ENCODE measurements around the gene SRA1. TPM values are rescaled to one million over a fixed set of nuclear protein-coding genes. Genes with fewer than 3 reads are reported as not detected.
A peak's percentile ranks its signal among the peaks of the same experiment; 100 is the strongest.

Gene SRA1
- total and polyA plus RNA-seq, 2 of the 13 experiments (the other 11 are each of a cell fraction or from before 2014, with no cell fraction given), result 14.2 to 32.8 TPM

GRCh38 chr5:140607031-140607430 is 49.8 kb upstream of the SRA1 start (continued):
- TF ChIP-seq HDAC2 (CRISPR knock-in tag; IDR thresholded peaks at IDR 0.05) (peak; percentile 81), ZNF124 (CRISPR knock-in tag; IDR thresholded peaks at IDR 0.05) (0 out of 2 replicates have a peak, but pooled peaks have one; percentile 34), FOXK1 (CRISPR knock-in tag; IDR thresholded peaks at IDR 0.05; ENCODE audit: borderline replicate concordance, low read depth) (peak; percentile 91), ZNF629 (CRISPR knock-in tag; conservative IDR thresholded peaks at IDR 0.05) (peak; percentile 57; the same call in 1 of the 2 replicates), KDM1A (CRISPR knock-in tag; IDR thresholded peaks at IDR 0.05) (peak; percentile 63; the same call in 1 of the 2 replicates), ZNF121 (CRISPR knock-in tag; IDR thresholded peaks at IDR 0.05) (no peak), RCOR2 (CRISPR knock-in tag; IDR thresholded peaks at IDR 0.05) (peak; percentile 81), ELF3 (CRISPR knock-in tag; IDR thresholded peaks at IDR 0.05) (0 out of 2 replicates have a peak, but pooled peaks have one; percentile 37), MEF2D (CRISPR knock-in tag; IDR thresholded peaks at IDR 0.05) (no peak), KLF6 (CRISPR knock-in tag; IDR thresholded peaks at IDR 0.05) (peak; percentile 64; the same call in 1 of the 2 replicates), FLYWCH1 (CRISPR knock-in tag; IDR thresholded peaks at IDR 0.05) (no peak), CHD4 (IDR thresholded peaks at IDR 0.05; ENCODE audit: borderline replicate concordance, low read length) (peak; percentile 38; the same call in 1 of the 2 replicates), KMT2A (CRISPR knock-in tag; IDR thresholded peaks at IDR 0.05) (no peak), BCL6 (CRISPR knock-in tag; IDR thresholded peaks at IDR 0.05) (peak; percentile 86), HNF4G (IDR thresholded peaks at IDR 0.05; ENCODE audit: borderline replicate concordance, low read depth, low read length) (peak; percentile 90), HNF4G (CRISPR knock-in tag; IDR thresholded peaks at IDR 0.05; ENCODE audit: borderline replicate concordance, low read depth) (no peak), CSRNP2 (CRISPR knock-in tag; conservative IDR thresholded peaks at IDR 0.05; ENCODE audit: low read depth) (no peak), NFE2L1 (CRISPR knock-in tag; IDR thresholded peaks at IDR 0.05; ENCODE audit: borderline replicate concordance) (no peak), TBX3 (IDR thresholded peaks at IDR 0.05; ENCODE audit: borderline replicate concordance) (0 out of 2 replicates have a peak, but pooled peaks have one; percentile 26), SOX6 (IDR thresholded peaks at IDR 0.05) (no peak), SOX6 (CRISPR knock-in tag; IDR thresholded peaks at IDR 0.05) (peak; percentile 66; the same call in 1 of the 2 replicates), FOXA1 (IDR thresholded peaks at IDR 0.05) (peak; percentile 58; the same call in 1 of the 2 replicates), FOXA1 (CRISPR knock-in tag; IDR thresholded peaks at IDR 0.05) (peak; percentile 86), GATA4 (IDR thresholded peaks at IDR 0.05; ENCODE audit: borderline replicate concordance, low read depth) (no peak)
- TF ChIP-seq, protein P1, sequence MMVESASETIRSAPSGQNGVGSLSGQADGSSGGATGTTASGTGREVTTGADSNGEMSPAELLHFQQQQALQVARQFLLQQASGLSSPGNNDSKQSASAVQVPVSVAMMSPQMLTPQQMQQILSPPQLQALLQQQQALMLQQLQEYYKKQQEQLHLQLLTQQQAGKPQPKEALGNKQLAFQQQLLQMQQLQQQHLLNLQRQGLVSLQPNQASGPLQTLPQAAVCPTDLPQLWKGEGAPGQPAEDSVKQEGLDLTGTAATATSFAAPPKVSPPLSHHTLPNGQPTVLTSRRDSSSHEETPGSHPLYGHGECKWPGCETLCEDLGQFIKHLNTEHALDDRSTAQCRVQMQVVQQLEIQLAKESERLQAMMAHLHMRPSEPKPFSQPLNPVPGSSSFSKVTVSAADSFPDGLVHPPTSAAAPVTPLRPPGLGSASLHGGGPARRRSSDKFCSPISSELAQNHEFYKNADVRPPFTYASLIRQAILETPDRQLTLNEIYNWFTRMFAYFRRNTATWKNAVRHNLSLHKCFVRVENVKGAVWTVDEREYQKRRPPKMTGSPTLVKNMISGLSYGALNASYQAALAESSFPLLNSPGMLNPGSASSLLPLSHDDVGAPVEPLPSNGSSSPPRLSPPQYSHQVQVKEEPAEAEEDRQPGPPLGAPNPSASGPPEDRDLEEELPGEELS (CRISPR knock-in tag; IDR thresholded peaks at IDR 0.05), result peak; percentile 77
- TF ChIP-seq, protein P2, sequence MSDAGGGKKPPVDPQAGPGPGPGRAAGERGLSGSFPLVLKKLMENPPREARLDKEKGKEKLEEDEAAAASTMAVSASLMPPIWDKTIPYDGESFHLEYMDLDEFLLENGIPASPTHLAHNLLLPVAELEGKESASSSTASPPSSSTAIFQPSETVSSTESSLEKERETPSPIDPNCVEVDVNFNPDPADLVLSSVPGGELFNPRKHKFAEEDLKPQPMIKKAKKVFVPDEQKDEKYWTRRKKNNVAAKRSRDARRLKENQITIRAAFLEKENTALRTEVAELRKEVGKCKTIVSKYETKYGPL (CRISPR knock-in tag; IDR thresholded peaks at IDR 0.05), result peak; percentile 91
- TF ChIP-seq, protein P3, sequence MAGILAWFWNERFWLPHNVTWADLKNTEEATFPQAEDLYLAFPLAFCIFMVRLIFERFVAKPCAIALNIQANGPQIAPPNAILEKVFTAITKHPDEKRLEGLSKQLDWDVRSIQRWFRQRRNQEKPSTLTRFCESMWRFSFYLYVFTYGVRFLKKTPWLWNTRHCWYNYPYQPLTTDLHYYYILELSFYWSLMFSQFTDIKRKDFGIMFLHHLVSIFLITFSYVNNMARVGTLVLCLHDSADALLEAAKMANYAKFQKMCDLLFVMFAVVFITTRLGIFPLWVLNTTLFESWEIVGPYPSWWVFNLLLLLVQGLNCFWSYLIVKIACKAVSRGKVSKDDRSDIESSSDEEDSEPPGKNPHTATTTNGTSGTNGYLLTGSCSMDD (CRISPR knock-in tag; IDR thresholded peaks at IDR 0.05), result no peak
- TF ChIP-seq, protein P4, sequence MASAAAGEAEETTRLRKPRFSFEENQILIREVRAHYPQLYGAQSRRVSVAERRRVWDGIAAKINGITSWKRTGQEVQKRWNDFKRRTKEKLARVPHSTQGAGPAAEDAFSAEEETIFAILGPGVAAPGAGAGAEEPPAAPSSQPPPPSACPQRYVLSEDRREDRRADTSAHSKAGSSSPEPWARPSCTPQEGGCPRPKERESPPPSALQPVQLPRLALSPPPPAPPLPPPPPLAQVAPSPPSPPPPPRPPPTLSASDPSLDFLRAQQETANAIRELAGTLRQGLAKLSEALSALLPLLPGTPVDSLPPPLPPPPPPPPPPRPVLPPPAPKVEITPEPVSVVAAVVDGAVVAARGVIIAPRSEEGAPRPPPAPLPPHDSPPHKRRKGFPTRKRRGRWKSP (CRISPR knock-in tag; IDR thresholded peaks at IDR 0.05), result peak; percentile 32; the same call in 1 of the 2 replicates

Data from HepG2 (cell line).